HEK293 (cell line): ENCODE data around the gene C9orf85.

ENCODE experiments used
- CTCF ChIA-PET: fragments of 350-600 bp; formaldehyde crosslinking; extraction: SDS; loops from one replicate; lab custom pipeline; 2021; ENCODE audit warnings: antibody characterized with exemption; lab: Yijun Ruan, JAX
- POLR2A ChIA-PET: fragments of 300-600 bp; formaldehyde crosslinking; extraction: SDS; loops from one replicate; lab custom pipeline; 2020; ENCODE audit warnings: antibody characterized with exemption, inconsistent platforms; lab: Yijun Ruan, JAX
- H3K27ac ChIP-seq: fragments of 200-500 bp; sonication (Bioruptor generic); 2 replicates; pipeline ENCODE4 v1.5.1; 2014; ENCODE audit warnings: low read depth, low read length, control low read depth, inconsistent platforms; ENCODE audit errors: extremely low read depth
- H3K36me3 ChIP-seq, 2 experiments: fragments of 200-500 bp in 1 of 2; sonication (Bioruptor generic) in 1 of 2; 1 replicate in 1 of 2; 2 replicates in 1 of 2; pipeline ENCODE4 v1.5.1; 2014 to 2017; ENCODE audit warnings: inconsistent platforms in 2 of 2, low read length in 2 of 2; ENCODE audit not compliant: control insufficient read depth in 2 of 2, insufficient read depth in 1 of 2
- H3K4me1 ChIP-seq: fragments of 200-500 bp; sonication (Bioruptor generic); 2 replicates; pipeline ENCODE4 v1.5.1; 2014; ENCODE audit warnings: mild to moderate bottlenecking, low read length, inconsistent platforms; ENCODE audit not compliant: control insufficient read depth, insufficient read depth
- H3K4me3 ChIP-seq: 2 replicates; pipeline ENCODE4 v1.5.1; 2011; ENCODE audit warnings: low read depth, mild to moderate bottlenecking, control low read depth, low read length, moderate library complexity
- H3K9me3 ChIP-seq: fragments of 200-500 bp; sonication (Bioruptor generic); 2 replicates; pipeline ENCODE4 v1.5.1; 2014; ENCODE audit warnings: low read depth, low read length, inconsistent platforms; ENCODE audit not compliant: control insufficient read depth, insufficient read depth
- EGR2 ChIP-seq: fragments of 450-650 bp; formaldehyde crosslinking; IDR thresholded peaks from 2 replicates; pipeline ENCODE4 v1.5.1; 2016; ENCODE audit warnings: low read depth, missing biosample characterization, missing genetic modification characterization
- GLIS1 ChIP-seq: fragments of 450-650 bp; formaldehyde crosslinking; IDR thresholded peaks from 2 replicates; pipeline ENCODE4 v1.5.1; 2016; ENCODE audit warnings: missing biosample characterization, missing genetic modification characterization
- HOXD13 ChIP-seq: sonication (generic); formaldehyde crosslinking; IDR thresholded peaks from 2 replicates; pipeline ENCODE4 v1.8.0; 2022; ENCODE audit warnings: missing genetic modification reagents, borderline replicate concordance
- IKZF3 ChIP-seq: fragments of 450-650 bp; IDR thresholded peaks from 2 replicates; pipeline ENCODE4 v1.5.0; 2018; ENCODE audit warnings: missing biosample characterization, mild to moderate bottlenecking, missing genetic modification characterization, moderate library complexity
- KLF17 ChIP-seq: fragments of 450-650 bp; formaldehyde crosslinking; IDR thresholded peaks from 2 replicates; pipeline ENCODE4 v1.5.1; 2016; ENCODE audit warnings: missing biosample characterization, missing genetic modification characterization
- KLF9 ChIP-seq: fragments of 450-650 bp; formaldehyde crosslinking; IDR thresholded peaks from 2 replicates; pipeline ENCODE4 v1.5.1; 2016; ENCODE audit warnings: missing biosample characterization, missing genetic modification characterization, low read depth
- MZF1 ChIP-seq: fragments of 450-650 bp; formaldehyde crosslinking; IDR thresholded peaks from 2 replicates; pipeline ENCODE4 v1.5.1; 2017; ENCODE audit warnings: missing biosample characterization, missing genetic modification characterization, borderline replicate concordance
- PATZ1 ChIP-seq: fragments of 450-650 bp; formaldehyde crosslinking; IDR thresholded peaks from 2 replicates; pipeline ENCODE4 v1.5.1; 2016; ENCODE audit warnings: missing biosample characterization, missing genetic modification characterization
- PBX3 ChIP-seq: sonication (generic); formaldehyde crosslinking; IDR thresholded peaks from 2 replicates; pipeline ENCODE4 v1.8.1; 2022; ENCODE audit warnings: mild to moderate bottlenecking, moderate library complexity, missing genetic modification reagents
- SCRT2 ChIP-seq: fragments of 450-650 bp; formaldehyde crosslinking; IDR thresholded peaks from 2 replicates; pipeline ENCODE4 v1.5.1; 2016; ENCODE audit warnings: missing biosample characterization, missing genetic modification characterization
- SP2 ChIP-seq: fragments of 450-650 bp; formaldehyde crosslinking; IDR thresholded peaks from 2 replicates; pipeline ENCODE4 v1.5.1; 2016; ENCODE audit warnings: missing biosample characterization, missing genetic modification characterization
- SP3 ChIP-seq: fragments of 450-650 bp; formaldehyde crosslinking; IDR thresholded peaks from 2 replicates; pipeline ENCODE4 v1.5.1; 2016; ENCODE audit warnings: missing biosample characterization, missing genetic modification characterization
- ZEB2 ChIP-seq: fragments of 450-650 bp; formaldehyde crosslinking; IDR thresholded peaks from 2 replicates; pipeline ENCODE4 v1.5.1; 2016; ENCODE audit warnings: missing biosample characterization, missing genetic modification characterization
- ZIC2 ChIP-seq: fragments of 450-650 bp; formaldehyde crosslinking; IDR thresholded peaks from 2 replicates; pipeline ENCODE4 v1.5.1; 2016; ENCODE audit warnings: missing biosample characterization, missing genetic modification characterization
- ZNF146 ChIP-seq: fragments of 450-650 bp; formaldehyde crosslinking; IDR thresholded peaks from 2 replicates; pipeline ENCODE4 v1.5.1; 2016; ENCODE audit warnings: missing biosample characterization, missing genetic modification characterization
- ZNF174 ChIP-seq: fragments of 450-650 bp; formaldehyde crosslinking; IDR thresholded peaks from 2 replicates; pipeline ENCODE4 v1.5.0; 2017; ENCODE audit warnings: missing biosample characterization, mild to moderate bottlenecking, missing genetic modification characterization
- ZNF175 ChIP-seq: fragments of 450-650 bp; formaldehyde crosslinking; IDR thresholded peaks from 2 replicates; pipeline ENCODE4 v1.5.1; 2016; ENCODE audit warnings: missing biosample characterization, missing genetic modification characterization
- ZNF2 ChIP-seq: fragments of 450-650 bp; formaldehyde crosslinking; IDR thresholded peaks from 2 replicates; pipeline ENCODE4 v1.5.1; 2016; ENCODE audit warnings: missing biosample characterization, missing genetic modification characterization
- ZNF501 ChIP-seq: fragments of 450-650 bp; formaldehyde crosslinking; IDR thresholded peaks from 2 replicates; pipeline ENCODE4 v1.5.1; 2016; ENCODE audit warnings: missing biosample characterization, missing genetic modification characterization
- ZNF571 ChIP-seq: fragments of 450-650 bp; formaldehyde crosslinking; IDR thresholded peaks from 2 replicates; pipeline ENCODE4 v1.5.0; 2017; ENCODE audit warnings: missing biosample characterization, missing genetic modification characterization
- ZNF600 ChIP-seq: fragments of 450-650 bp; formaldehyde crosslinking; IDR thresholded peaks from 2 replicates; pipeline ENCODE4 v1.5.1; 2016; ENCODE audit warnings: missing biosample characterization, missing genetic modification characterization
- ZNF626 ChIP-seq: fragments of 450-650 bp; sonication (Bioruptor Pico); formaldehyde crosslinking; IDR thresholded peaks from 2 replicates; pipeline ENCODE4 v1.5.1; 2018; ENCODE audit warnings: missing biosample characterization, missing genetic modification characterization, inconsistent platforms
- ZNF670 ChIP-seq: fragments of 450-650 bp; formaldehyde crosslinking; IDR thresholded peaks from 2 replicates; pipeline ENCODE4 v1.5.1; 2016; ENCODE audit warnings: missing biosample characterization, missing genetic modification characterization, low read depth
- ZNF76 ChIP-seq: fragments of 450-650 bp; formaldehyde crosslinking; IDR thresholded peaks from 2 replicates; pipeline ENCODE4; 2016; ENCODE audit warnings: low read depth, missing biosample characterization, missing genetic modification characterization, borderline replicate concordance
- TF ChIP-seq, protein P1 (sequence below): fragments of 450-650 bp; formaldehyde crosslinking; IDR thresholded peaks from 2 replicates; pipeline ENCODE4 v1.5.1; 2016; ENCODE audit warnings: missing biosample characterization, missing genetic modification characterization
- TF ChIP-seq, protein P2 (sequence below): fragments of 450-650 bp; formaldehyde crosslinking; optimal IDR thresholded peaks from 2 replicates; pipeline ENCODE3; 2016; ENCODE audit warnings: missing biosample characterization, mild to moderate bottlenecking, missing genetic modification characterization
- TF ChIP-seq, protein P3 (sequence below): fragments of 450-650 bp; formaldehyde crosslinking; IDR thresholded peaks from 2 replicates; pipeline ENCODE4 v1.5.1; 2016; ENCODE audit warnings: missing biosample characterization, missing genetic modification characterization

C9orf85 gene, protein sequence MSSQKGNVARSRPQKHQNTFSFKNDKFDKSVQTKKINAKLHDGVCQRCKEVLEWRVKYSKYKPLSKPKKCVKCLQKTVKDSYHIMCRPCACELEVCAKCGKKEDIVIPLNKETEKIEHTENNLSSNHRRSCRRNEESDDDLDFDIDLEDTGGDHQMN

DNA sequence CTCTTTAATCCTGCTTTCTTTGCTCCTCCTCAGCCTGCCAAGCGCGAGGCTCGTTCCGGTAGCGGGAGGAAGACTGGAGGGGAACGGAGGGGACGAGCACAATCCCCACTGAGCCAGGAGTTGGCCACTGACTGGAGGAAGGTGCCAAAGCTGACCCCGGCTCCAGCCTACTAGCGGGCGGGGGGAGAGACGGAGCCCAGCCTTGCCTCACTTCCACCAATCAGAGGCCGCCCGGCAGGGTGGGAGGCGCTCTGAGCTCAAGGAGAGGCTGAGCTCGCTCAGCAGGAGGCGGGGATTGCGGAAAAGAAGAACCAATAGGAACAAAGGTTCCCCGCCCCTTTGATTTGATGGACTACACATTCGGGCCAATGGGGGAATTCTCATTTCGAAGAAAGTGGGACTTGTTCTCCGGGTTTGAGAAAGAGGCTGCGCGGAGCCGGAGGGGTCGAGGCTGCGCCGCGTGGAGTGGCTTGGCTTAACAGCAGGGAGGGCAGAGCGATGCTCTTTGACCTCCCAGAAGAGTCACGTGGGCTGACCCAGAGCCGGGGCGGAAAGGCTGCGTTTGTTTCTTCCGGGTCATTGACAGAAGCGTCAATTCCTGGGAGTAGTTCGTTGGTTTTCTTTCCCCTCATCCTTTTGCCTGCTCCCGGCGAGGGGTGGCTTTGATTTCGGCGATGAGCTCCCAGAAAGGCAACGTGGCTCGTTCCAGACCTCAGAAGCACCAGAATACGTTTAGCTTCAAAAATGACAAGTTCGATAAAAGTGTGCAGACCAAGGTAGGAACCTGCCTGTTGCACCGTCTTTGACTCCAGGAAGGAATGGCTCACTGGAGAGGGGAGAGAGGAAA is at the start of gene C9orf85, which contains the start of gene ABHD17B:
C9orf85 (plus strand) TSS at position 579 of the 847 bp plus-strand sequence; CDS start at position 675, 96 bp downstream.
ABHD17B (minus strand) TSS at position 133 of the 847 bp plus-strand sequence. CDS start 36,113 bp downstream, outside the sequence.
- Histone ChIP-seq H3K4me1 (no peaks in the 10 kb centered on the region; the same call in 1 of the 2 replicates), H3K36me3 (no peaks in the 10 kb centered on the region), H3K4me3 (peak within 1 kb of the TSS; percentile 97), H3K27ac (peak within 1 kb of the TSS; percentile 90), H3K9me3 (no peaks in the 10 kb centered on the region)
- POLR2A ChIA-PET: interaction anchor here (0.6 to 1.8 kb wide), 41 partner anchors 9 to 958 kb away, joined by 3 to 18 read pairs (median 4); no protein-coding TSS in a partner anchor
- CTCF ChIA-PET: interaction anchor here (0.6 to 3.2 kb wide), 4 partner anchors 12 to 130 kb away, joined by 3 to 19 read pairs (median 4); no protein-coding TSS in a partner anchor
- no peak for TF ChIP-seq ZNF2 (tag by site-specific recombination)
- TF ChIP-seq ZNF670: no peak
- TF ChIP-seq ZNF571 (tag by site-specific recombination): no peak
- 0 out of 2 replicates have a peak, but pooled peaks have one; percentile 14 for TF ChIP-seq KLF17 (tag by site-specific recombination)
- TF ChIP-seq EGR2: no peak
- TF ChIP-seq GLIS1: peak; percentile 43; the same call in 1 of the 2 replicates
- TF ChIP-seq, protein P1, sequence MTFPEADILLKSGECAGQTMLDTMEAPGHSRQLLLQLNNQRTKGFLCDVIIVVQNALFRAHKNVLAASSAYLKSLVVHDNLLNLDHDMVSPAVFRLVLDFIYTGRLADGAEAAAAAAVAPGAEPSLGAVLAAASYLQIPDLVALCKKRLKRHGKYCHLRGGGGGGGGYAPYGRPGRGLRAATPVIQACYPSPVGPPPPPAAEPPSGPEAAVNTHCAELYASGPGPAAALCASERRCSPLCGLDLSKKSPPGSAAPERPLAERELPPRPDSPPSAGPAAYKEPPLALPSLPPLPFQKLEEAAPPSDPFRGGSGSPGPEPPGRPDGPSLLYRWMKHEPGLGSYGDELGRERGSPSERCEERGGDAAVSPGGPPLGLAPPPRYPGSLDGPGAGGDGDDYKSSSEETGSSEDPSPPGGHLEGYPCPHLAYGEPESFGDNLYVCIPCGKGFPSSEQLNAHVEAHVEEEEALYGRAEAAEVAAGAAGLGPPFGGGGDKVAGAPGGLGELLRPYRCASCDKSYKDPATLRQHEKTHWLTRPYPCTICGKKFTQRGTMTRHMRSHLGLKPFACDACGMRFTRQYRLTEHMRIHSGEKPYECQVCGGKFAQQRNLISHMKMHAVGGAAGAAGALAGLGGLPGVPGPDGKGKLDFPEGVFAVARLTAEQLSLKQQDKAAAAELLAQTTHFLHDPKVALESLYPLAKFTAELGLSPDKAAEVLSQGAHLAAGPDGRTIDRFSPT (tag by site-specific recombination): no peak
- no peak for TF ChIP-seq ZNF174 (tag by site-specific recombination)
- 0 out of 2 replicates have a peak, but pooled peaks have one; percentile 56 for TF ChIP-seq ZNF501 (tag by site-specific recombination)
- TF ChIP-seq MZF1: peak; percentile 95
- 0 out of 2 replicates have a peak, but pooled peaks have one; percentile 20 for TF ChIP-seq KLF9 (tag by site-specific recombination)
- TF ChIP-seq ZNF175: no peak
- peak; percentile 41; the same call in 1 of the 2 replicates for TF ChIP-seq ZNF76 (tag by site-specific recombination)
- TF ChIP-seq SP3: peak; percentile 72
- no peak for TF ChIP-seq ZNF626 (tag by site-specific recombination)
- TF ChIP-seq, protein P2, sequence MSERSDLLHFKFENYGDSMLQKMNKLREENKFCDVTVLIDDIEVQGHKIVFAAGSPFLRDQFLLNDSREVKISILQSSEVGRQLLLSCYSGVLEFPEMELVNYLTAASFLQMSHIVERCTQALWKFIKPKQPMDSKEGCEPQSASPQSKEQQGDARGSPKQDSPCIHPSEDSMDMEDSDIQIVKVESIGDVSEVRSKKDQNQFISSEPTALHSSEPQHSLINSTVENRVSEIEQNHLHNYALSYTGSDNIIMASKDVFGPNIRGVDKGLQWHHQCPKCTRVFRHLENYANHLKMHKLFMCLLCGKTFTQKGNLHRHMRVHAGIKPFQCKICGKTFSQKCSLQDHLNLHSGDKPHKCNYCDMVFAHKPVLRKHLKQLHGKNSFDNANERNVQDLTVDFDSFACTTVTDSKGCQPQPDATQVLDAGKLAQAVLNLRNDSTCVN: peak; percentile 59
- TF ChIP-seq IKZF3: 0 out of 2 replicates have a peak, but pooled peaks have one; percentile 46
- peak; percentile 98 for TF ChIP-seq SCRT2 (tag by site-specific recombination)
- peak; percentile 94 for TF ChIP-seq SP2 (tag by site-specific recombination)
- 0 out of 2 replicates have a peak, but pooled peaks have one; percentile 29 for TF ChIP-seq PBX3
- TF ChIP-seq ZNF146 (tag by site-specific recombination): no peak
- peak; percentile 73 for TF ChIP-seq ZIC2 (tag by site-specific recombination)
- TF ChIP-seq HOXD13 (CRISPR knock-in tag): no peak
- peak; percentile 59; the same call in 1 of the 2 replicates for TF ChIP-seq ZNF600 (tag by site-specific recombination)
- TF ChIP-seq ZEB2 (tag by site-specific recombination): peak; percentile 71; the same call in 1 of the 2 replicates
- 0 out of 2 replicates have a peak, but pooled peaks have one; percentile 33 for TF ChIP-seq PATZ1 (tag by site-specific recombination)
- TF ChIP-seq, protein P3, sequence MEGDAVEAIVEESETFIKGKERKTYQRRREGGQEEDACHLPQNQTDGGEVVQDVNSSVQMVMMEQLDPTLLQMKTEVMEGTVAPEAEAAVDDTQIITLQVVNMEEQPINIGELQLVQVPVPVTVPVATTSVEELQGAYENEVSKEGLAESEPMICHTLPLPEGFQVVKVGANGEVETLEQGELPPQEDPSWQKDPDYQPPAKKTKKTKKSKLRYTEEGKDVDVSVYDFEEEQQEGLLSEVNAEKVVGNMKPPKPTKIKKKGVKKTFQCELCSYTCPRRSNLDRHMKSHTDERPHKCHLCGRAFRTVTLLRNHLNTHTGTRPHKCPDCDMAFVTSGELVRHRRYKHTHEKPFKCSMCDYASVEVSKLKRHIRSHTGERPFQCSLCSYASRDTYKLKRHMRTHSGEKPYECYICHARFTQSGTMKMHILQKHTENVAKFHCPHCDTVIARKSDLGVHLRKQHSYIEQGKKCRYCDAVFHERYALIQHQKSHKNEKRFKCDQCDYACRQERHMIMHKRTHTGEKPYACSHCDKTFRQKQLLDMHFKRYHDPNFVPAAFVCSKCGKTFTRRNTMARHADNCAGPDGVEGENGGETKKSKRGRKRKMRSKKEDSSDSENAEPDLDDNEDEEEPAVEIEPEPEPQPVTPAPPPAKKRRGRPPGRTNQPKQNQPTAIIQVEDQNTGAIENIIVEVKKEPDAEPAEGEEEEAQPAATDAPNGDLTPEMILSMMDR: no peak
